ENCODE data around the gene VDR.

The VDR gene

GRCh38 chr12:47862167-47862750 lies 42.5 kb downstream of the VDR start:
- H3K36me3 Mint-ChIP-seq, result no peaks in the 10 kb centered on the region
- H3K9me3 Mint-ChIP-seq, result no peaks in the 10 kb centered on the region
- peaks cover 3% of the 10 kb centered on the region for H3K4me1 Mint-ChIP-seq
- no peak overlapping the region for H3K4me3 Mint-ChIP-seq
- no peaks in the 10 kb centered on the region for H3K27me3 Mint-ChIP-seq
- no peak for ATAC-seq (ENCODE audit: low read depth)
- H3K27ac Mint-ChIP-seq, result no peak overlapping the region
- DNase-seq (ENCODE audit: low spot score in 2 of 2), result no peak

GRCh38 chr12:47860873-47861272 lies 43.9 kb downstream of the VDR start:
- no peak for ATAC-seq (ENCODE audit: low read depth)
- Mint-ChIP-seq H3K9me3 (no peaks in the 10 kb centered on the region), H3K4me3 (no peak overlapping the region), H3K27me3 (no peaks in the 10 kb centered on the region), H3K36me3 (no peaks in the 10 kb centered on the region), H3K4me1 (peaks cover 3% of the 10 kb centered on the region), H3K27ac (no peak overlapping the region)
- no peak for DNase-seq (ENCODE audit: low spot score in 2 of 2)

- H3K27me3 Mint-ChIP-seq, result no peaks in the 10 kb centered on the region
- H3K27ac Mint-ChIP-seq, result no peak overlapping the region
- ATAC-seq (ENCODE audit: low read depth) (no peak), DNase-seq (ENCODE audit: low spot score in 2 of 2) (no peak)
- H3K4me3 Mint-ChIP-seq, result no peak overlapping the region
- H3K9me3 Mint-ChIP-seq, result no peaks in the 10 kb centered on the region
- H3K4me1 Mint-ChIP-seq, result peaks cover 3% of the 10 kb centered on the region
- no peaks in the 10 kb centered on the region for H3K36me3 Mint-ChIP-seq
These were observed 44.4 kb downstream of the VDR start for GRCh38 chr12:47860279-47860841.

GRCh38 chr12:47858511-47859266 lies 46.1 kb downstream of the VDR start:
- Mint-ChIP-seq H3K9me3 (no peaks in the 10 kb centered on the region), H3K27ac (no peak overlapping the region), H3K36me3 (no peaks in the 10 kb centered on the region), H3K4me1 (peaks cover 3% of the 10 kb centered on the region), H3K4me3 (no peak overlapping the region), H3K27me3 (no peaks in the 10 kb centered on the region)
- ATAC-seq (ENCODE audit: low read depth), result no peak
- DNase-seq (ENCODE audit: low spot score in 2 of 2), result no peak

GRCh38 chr12:47856721-47857575 lies 47.8 kb downstream of the VDR start:
- Mint-ChIP-seq H3K27ac (no peak overlapping the region), H3K9me3 (no peaks in the 10 kb centered on the region)

GRCh38 chr12:47856094-47856493 lies 48.7 kb downstream of the VDR start:
- DNase-seq (ENCODE audit: low spot score in 2 of 2), result no peak
- Mint-ChIP-seq H3K36me3 (no peaks in the 10 kb centered on the region), H3K9me3 (no peaks in the 10 kb centered on the region), H3K27ac (no peak overlapping the region), H3K4me1 (peaks cover 3% of the 10 kb centered on the region), H3K27me3 (no peaks in the 10 kb centered on the region), H3K4me3 (no peak overlapping the region)
- no peak for ATAC-seq (ENCODE audit: low read depth)

More at GRCh38 chr12:47856721-47857575, 47.8 kb downstream of the VDR start:
- Mint-ChIP-seq H3K4me1 (peaks cover 3% of the 10 kb centered on the region), H3K4me3 (no peak overlapping the region), H3K27me3 (no peaks in the 10 kb centered on the region), H3K36me3 (no peaks in the 10 kb centered on the region)
- DNase-seq (ENCODE audit: low spot score in 2 of 2) (no peak), ATAC-seq (ENCODE audit: low read depth) (no peak)

- ATAC-seq (ENCODE audit: low read depth) (no peak), DNase-seq (ENCODE audit: low spot score in 2 of 2) (no peak)
These were observed 49.3 kb downstream of the VDR start for GRCh38 chr12:47855502-47855901.

GRCh38 chr12:47854531-47854930 lies 50.3 kb downstream of the VDR start:
- peaks cover 2% of the 10 kb centered on the region for H3K4me1 Mint-ChIP-seq
- H3K27me3 Mint-ChIP-seq, result peaks cover 3% of the 10 kb centered on the region
- DNase-seq (ENCODE audit: low spot score in 2 of 2) (no peak), ATAC-seq (ENCODE audit: low read depth) (no peak)
- H3K36me3 Mint-ChIP-seq, result no peaks in the 10 kb centered on the region
- H3K9me3 Mint-ChIP-seq, result no peaks in the 10 kb centered on the region
- no peak overlapping the region for H3K4me3 Mint-ChIP-seq
- H3K27ac Mint-ChIP-seq, result no peak overlapping the region

More at GRCh38 chr12:47855502-47855901, 49.3 kb downstream of the VDR start:
- Mint-ChIP-seq H3K4me1 (peaks cover 3% of the 10 kb centered on the region), H3K36me3 (no peaks in the 10 kb centered on the region), H3K27me3 (no peaks in the 10 kb centered on the region), H3K9me3 (no peaks in the 10 kb centered on the region), H3K27ac (no peak overlapping the region), H3K4me3 (no peak overlapping the region)

- Mint-ChIP-seq H3K36me3 (no peaks in the 10 kb centered on the region), H3K27ac (no peak overlapping the region)
These were observed 52.7 kb downstream of the VDR start for GRCh38 chr12:47852096-47852571.

GRCh38 chr12:47851303-47851952 lies 53.4 kb downstream of the VDR start:
- no peaks in the 10 kb centered on the region for H3K36me3 Mint-ChIP-seq
- H3K4me3 Mint-ChIP-seq, result no peak overlapping the region
- no peaks in the 10 kb centered on the region for H3K9me3 Mint-ChIP-seq
- no peak overlapping the region for H3K27ac Mint-ChIP-seq
- peaks cover 5% of the 10 kb centered on the region for H3K27me3 Mint-ChIP-seq
- no peaks in the 10 kb centered on the region for H3K4me1 Mint-ChIP-seq
- DNase-seq (ENCODE audit: low spot score in 2 of 2), result no peak
- ATAC-seq (ENCODE audit: low read depth), result no peak

More at GRCh38 chr12:47852096-47852571, 52.7 kb downstream of the VDR start:
- ATAC-seq (ENCODE audit: low read depth), result no peak
- Mint-ChIP-seq H3K9me3 (no peaks in the 10 kb centered on the region), H3K4me1 (no peaks in the 10 kb centered on the region), H3K4me3 (no peak overlapping the region), H3K27me3 (peaks cover 5% of the 10 kb centered on the region)
- no peak for DNase-seq (ENCODE audit: low spot score in 2 of 2)

- Mint-ChIP-seq H3K36me3 (no peaks in the 10 kb centered on the region), H3K27me3 (peaks cover 6% of the 10 kb centered on the region), H3K27ac (no peak overlapping the region), H3K4me1 (no peaks in the 10 kb centered on the region), H3K4me3 (no peak overlapping the region), H3K9me3 (no peaks in the 10 kb centered on the region)
- no peak for DNase-seq (ENCODE audit: low spot score in 2 of 2)
- ATAC-seq (ENCODE audit: low read depth), result no peak
These were observed 54.4 kb downstream of the VDR start for GRCh38 chr12:47850153-47851084.

- no peaks in the 10 kb centered on the region for H3K4me1 Mint-ChIP-seq
- H3K27me3 Mint-ChIP-seq, result peaks cover 9% of the 10 kb centered on the region
- no peak overlapping the region for H3K4me3 Mint-ChIP-seq
- DNase-seq (ENCODE audit: low spot score in 2 of 2) (no peak), ATAC-seq (ENCODE audit: low read depth) (no peak)
- no peaks in the 10 kb centered on the region for H3K36me3 Mint-ChIP-seq
- no peaks in the 10 kb centered on the region for H3K9me3 Mint-ChIP-seq
- no peak overlapping the region for H3K27ac Mint-ChIP-seq
These were observed 55.5 kb downstream of the VDR start for GRCh38 chr12:47849261-47849660.

GRCh38 chr12:47848853-47849252 lies 55.9 kb downstream of the VDR start:
- Mint-ChIP-seq H3K9me3 (no peaks in the 10 kb centered on the region), H3K27me3 (peaks cover 9% of the 10 kb centered on the region), H3K4me3 (no peak overlapping the region), H3K27ac (no peak overlapping the region), H3K4me1 (no peaks in the 10 kb centered on the region), H3K36me3 (no peaks in the 10 kb centered on the region)
- DNase-seq (ENCODE audit: low spot score in 2 of 2) (no peak), ATAC-seq (ENCODE audit: low read depth) (no peak)
